ENCODE measurements around the gene CCL17.
"Not testable (repeated sequence)": the region's sequence is repeated elsewhere in the genome, so short reads cannot be mapped to it uniquely, and the experiment has no call there.

Gene CCL17

DNA sequence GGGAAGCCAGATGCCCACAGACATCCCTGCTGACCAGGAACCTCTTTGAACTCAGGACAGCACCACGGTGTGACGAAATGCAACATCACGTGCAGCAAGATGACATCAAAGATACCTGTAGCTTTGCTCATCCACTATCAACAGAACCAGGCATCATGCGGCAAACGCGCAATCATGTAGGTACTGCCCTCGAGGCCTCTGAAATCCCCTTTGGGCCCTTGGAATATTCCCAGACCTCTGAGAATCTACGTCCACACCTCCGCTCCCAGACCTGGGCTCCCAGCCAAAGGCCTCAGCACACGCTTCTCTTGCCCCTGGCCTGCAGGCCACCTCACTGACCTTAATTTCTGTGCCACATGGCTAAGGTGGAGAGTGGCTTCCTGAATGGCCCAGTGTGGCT, 25.0 kb upstream of the CCL17 start:
- no peak for DNase-seq

DNA sequence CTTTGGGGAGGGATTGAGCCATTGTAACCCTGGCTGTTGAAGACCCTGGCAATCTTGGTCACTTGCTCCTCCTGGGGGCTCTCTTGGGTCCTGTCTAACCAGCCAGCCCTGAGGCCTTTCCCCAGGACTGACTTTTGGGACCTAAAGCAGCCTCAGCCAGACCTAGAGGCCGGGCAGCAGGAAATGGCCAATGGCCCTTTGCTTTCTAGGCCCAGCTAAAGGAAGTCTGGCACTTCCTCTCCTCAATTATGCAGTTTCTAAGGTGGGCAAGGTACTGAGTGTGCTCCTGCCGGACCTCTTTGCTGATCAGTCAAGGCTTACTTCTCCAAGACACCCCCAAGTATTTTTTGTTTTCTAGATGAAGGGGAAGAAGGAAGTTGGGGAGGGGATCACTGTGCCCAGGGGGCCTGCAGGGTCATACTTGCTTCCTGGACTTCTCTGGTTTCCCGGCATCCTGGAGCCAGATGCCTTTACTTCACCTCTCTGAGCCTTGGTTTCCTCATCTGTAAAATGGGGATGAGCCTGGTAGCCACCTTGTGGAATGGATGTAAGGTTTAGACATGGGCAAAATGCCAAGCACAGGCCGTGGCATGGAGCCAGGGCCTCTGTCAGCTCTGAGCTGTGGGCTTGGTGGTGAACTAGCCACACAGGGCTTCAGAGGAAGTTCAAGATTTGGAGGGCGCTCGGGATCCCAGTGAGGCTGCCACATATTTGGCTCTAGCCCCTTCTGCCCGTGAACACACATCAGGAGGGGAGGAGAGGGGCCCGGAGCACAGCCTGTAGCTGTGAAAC, 23.7 kb upstream of the CCL17 start:
- DNase-seq = no peak

DNA sequence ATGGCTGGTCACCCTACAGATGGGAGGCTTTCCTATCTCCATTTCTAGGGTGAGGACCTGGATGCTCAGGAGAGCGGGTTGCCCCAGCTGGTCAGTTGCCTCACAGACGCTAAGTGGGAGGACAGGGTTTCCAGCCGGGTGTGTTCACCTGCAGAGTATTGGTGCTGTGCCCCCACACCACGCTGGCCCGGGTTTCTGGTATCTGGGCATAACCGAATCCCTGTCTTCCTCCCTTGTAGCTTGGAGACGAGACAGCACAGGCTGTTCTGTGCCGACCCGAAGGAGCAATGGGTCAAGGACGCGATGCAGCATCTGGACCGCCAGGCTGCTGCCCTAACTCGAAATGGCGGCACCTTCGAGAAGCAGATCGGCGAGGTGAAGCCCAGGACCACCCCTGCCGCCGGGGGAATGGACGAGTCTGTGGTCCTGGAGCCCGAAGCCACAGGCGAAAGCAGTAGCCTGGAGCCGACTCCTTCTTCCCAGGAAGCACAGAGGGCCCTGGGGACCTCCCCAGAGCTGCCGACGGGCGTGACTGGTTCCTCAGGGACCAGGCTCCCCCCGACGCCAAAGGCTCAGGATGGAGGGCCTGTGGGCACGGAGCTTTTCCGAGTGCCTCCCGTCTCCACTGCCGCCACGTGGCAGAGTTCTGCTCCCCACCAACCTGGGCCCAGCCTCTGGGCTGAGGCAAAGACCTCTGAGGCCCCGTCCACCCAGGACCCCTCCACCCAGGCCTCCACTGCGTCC, 22.6 kb upstream of the CCL17 start:
- DNase-seq = no peak

DNA sequence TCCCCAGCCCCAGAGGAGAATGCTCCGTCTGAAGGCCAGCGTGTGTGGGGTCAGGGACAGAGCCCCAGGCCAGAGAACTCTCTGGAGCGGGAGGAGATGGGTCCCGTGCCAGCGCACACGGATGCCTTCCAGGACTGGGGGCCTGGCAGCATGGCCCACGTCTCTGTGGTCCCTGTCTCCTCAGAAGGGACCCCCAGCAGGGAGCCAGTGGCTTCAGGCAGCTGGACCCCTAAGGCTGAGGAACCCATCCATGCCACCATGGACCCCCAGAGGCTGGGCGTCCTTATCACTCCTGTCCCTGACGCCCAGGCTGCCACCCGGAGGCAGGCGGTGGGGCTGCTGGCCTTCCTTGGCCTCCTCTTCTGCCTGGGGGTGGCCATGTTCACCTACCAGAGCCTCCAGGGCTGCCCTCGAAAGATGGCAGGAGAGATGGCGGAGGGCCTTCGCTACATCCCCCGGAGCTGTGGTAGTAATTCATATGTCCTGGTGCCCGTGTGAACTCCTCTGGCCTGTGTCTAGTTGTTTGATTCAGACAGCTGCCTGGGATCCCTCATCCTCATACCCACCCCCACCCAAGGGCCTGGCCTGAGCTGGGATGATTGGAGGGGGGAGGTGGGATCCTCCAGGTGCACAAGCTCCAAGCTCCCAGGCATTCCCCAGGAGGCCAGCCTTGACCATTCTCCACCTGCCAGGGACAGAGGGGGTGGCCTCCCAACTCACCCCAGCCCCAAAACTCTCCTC, 21.9 kb upstream of the CCL17 start:
- DNase-seq = no peak

DNA sequence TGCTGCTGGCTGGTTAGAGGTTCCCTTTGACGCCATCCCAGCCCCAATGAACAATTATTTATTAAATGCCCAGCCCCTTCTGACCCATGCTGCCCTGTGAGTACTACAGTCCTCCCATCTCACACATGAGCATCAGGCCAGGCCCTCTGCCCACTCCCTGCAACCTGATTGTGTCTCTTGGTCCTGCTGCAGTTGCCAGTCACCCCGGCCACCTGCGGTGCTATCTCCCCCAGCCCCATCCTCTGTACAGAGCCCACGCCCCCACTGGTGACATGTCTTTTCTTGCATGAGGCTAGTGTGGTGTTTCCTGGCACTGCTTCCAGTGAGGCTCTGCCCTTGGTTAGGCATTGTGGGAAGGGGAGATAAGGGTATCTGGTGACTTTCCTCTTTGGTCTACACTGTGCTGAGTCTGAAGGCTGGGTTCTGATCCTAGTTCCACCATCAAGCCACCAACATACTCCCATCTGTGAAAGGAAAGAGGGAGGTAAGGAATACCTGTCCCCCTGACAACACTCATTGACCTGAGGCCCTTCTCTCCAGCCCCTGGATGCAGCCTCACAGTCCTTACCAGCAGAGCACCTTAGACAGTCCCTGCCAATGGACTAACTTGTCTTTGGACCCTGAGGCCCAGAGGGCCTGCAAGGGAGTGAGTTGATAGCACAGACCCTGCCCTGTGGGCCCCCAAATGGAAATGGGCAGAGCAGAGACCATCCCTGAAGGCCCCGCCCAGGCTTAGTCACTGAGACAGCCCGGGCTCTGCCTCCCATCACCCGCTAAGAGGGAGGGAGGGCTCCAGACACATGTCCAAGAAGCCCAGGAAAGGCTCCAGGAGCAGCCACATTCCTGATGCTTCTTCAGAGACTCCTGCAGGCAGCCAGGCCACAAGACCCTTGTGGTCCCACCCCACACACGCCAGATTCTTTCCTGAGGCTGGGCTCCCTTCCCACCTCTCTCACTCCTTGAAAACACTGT, 21.0 kb upstream of the CCL17 start:
- no peak for DNase-seq

DNA sequence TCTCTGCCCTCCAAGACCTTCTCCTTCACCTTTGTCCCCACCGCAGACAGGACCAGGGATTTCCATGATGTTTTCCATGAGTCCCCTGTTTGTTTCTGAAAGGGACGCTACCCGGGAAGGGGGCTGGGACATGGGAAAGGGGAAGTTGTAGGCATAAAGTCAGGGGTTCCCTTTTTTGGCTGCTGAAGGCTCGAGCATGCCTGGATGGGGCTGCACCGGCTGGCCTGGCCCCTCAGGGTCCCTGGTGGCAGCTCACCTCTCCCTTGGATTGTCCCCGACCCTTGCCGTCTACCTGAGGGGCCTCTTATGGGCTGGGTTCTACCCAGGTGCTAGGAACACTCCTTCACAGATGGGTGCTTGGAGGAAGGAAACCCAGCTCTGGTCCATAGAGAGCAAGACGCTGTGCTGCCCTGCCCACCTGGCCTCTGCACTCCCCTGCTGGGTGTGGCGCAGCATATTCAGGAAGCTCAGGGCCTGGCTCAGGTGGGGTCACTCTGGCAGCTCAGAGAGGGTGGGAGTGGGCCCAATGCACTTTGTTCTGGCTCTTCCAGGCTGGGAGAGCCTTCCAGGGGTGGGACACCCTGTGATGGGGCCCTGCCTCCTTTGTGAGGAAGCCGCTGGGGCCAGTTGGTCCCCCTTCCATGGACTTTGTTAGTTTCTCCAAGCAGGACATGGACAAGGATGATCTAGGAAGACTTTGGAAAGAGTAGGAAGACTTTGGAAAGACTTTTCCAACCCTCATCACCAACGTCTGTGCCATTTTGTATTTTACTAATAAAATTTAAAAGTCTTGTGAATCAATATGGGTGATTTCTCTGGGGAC, 20.1 kb upstream of the CCL17 start:
- DNase-seq = no peak

DNA sequence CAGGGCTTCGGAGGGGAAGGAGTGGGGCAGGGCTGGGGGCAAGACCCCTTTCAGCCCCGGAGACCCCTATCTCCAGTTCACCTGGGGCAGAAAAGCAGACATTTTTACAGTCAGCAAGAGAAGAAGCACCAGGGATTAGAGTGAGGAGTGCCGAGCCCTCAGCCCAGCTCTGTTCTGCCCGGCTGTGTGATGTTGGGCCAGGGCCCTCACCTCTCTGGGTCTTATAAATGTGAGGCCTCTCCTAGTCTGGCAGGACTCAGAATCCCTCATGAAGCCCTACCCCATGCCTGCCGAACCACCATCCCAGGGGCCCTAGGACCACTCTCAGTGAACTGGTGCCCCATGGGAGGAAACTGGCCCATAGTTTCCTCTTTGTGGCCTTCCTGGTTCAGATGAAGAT, 19.5 kb upstream of the CCL17 start:
- DNase-seq = no peak

DNA sequence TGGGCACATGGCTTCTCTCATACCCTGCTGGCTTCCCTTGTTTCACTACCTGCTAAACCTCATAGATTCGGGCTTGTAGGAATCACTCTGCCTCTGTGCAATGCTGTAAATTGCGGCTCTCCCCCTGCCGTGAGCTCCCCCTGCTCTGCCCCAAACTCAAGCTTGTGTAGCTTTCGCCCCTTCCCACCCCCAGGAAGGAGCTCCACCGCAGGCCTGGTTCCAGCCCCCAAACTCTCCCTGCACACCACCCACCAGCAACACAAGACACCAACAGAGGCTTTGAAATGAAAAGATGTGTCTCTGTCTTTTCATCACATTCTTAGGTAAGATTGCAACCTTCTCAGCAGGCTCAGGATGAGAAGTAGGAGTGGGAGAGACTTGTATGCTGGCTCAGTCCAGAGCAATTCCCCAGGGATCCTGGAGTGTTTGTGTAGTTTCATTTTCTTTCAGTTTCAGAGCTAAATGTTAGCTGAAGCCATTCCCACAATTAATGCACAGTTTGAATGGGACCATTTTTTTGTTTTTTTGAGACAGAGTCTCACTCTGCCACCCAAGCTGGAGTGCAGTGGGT, 18.1 kb upstream of the CCL17 start:
- DNase-seq = no peak

DNA sequence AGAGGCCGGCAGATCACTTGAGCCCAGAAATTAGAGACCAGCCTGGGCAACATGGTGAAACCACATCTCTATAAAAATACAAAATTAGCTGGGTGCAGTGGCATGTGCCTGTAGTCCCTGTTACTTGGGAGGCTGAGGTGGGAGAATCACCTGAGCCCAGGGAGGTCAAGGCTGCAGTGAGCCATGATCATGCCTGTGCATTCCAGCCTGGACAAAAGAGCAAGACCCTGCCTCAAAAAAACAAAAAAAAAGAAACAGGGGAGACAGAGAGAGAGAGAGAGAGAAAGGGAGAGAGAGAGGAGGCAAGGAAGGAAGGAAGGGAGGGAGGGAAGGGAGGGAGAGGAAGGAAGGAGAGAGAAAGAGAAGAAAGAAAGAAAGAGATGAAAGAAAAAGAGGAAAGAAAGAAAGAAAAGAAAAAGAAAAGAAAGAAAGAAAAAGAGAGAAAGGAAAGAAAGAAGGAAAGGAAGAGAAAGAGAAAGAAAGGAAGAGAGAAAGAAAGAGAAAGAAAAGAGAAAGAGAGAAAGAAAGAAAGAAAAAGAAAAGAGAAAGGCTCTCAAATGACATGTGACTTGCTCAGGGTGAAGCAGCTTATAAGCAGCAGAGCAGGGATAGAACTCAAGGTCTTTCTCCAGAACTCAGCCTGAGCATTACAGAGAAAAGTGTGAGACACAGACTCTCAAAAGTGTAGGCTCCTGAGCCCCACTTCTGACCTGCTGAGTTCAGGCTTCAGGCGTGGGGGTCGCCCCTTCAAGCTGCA, 16.8 kb upstream of the CCL17 start:
- no peak for DNase-seq

DNA sequence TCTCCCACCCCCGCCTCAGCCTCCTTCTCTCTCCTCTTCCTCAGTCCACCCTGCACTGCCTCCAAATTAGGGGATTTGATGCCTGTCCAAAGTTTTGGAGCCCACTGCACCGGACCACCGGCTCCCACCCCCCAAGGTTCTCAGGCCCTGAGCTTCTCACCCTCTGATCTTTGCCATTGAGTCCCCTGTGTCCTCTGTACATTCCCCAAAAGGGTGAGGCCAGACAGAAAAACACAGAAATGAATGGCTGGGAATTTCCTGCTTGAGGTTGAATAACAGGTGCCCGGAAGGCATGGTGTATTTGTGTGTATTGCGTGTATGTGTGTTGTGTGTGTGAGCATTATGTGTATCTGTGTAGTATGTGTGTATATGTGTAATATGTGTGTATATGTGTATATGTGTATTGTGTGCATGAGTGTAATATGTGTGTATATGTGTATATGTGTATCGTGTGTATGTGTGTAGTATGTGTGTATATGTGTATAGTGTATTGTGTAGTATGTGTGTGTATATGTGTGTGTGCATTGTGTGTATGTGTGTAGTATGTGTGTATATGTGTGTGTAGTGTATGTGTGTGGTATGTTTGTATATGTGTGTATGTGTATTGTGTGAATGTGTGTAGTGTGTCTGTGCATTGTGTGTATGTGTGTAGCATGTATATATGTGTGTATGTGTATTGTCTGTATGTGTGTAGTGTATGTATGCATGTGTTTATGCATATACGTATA, 16.0 kb upstream of the CCL17 start:
- DNase-seq = no peak

DNA sequence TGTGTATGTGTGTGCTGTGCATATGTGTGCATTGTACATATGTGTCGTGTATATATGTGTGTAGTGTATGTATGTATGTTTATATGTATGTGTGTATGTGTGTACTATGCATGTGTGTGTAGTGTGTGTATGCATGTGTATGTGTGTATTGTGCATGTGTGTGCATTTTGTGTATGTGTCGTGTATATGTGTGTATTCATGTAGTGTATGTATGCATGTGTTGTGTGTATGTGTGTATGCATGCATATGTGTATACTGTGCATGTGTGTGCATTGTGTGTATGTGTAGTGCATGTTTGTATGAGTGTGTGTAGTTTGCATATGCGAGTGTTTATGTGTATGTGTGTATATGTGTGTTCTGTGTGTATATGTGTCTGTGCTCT, 15.5 kb upstream of the CCL17 start:
- DNase-seq = no peak

DNA sequence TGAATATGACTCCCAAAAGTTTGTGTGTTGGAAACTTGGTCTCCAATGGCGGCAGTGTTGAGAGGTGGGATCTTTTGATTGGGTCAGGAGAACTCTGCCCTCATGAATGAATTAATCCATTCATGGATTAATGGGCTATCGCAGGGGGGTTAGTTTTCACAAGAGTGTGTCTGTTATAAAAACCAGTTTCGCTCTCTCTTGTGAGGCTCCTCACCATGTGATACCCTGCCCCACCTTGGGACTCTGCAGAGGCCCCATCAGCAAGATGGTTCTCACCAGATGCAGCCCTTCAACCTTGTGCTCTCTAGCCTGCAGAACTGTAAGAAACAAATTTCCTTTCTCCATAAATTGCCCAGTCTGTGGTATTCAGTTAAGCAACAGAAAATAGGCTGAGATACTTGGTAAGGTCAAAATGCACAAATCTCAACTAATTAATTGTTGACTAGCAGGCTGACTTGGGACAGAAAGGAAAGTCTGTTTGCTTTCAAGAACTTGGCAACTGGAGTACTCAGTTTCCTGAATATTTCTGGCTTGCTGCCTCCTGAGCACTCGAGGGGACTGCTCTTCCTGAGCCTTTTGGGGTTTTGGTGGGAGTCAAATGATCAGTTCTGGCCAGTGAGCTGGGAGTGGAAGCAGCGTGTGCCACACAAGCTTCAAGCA, 13.8 kb upstream of the CCL17 start:
- DNase-seq = no peak

DNA sequence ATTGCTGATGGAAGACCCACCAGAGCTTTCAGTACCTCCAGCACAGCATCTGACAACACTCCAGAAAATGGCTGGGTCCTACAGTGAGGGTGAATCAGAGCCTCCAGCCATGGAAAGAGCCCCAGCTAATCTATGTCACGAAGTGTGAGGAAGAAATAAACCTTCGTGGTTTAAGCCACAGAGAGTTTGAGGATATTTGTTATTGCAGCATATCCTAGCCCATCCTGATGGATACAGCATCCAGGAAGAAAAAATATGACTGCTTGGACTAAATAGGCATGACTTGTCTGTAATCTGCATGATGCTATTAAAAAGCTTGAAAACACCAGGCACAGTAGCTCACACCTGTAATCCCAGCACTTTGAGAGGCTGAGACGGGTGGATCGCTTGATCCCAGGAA, 13.3 kb upstream of the CCL17 start:
- DNase-seq = no peak

DNA sequence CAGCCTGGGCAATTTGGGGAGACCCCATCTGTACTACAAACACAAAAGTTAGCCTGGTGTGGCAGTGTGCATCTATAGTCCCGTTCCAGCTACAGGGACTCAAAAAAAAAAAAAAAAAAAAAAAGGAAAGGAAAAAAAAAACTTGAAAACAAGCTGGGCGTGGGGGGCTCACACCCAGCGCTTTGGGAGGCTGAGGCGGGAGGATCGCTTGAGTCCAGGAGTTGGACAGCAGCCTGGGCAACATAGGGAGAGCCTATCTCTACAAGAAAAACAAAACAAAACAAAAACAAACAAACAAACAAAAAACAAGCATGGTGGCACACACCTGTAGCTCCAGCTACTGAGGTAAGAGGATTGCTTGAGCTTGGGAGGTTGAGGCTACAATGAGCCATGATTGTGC, 12.9 kb upstream of the CCL17 start:
- no peak for DNase-seq

DNA sequence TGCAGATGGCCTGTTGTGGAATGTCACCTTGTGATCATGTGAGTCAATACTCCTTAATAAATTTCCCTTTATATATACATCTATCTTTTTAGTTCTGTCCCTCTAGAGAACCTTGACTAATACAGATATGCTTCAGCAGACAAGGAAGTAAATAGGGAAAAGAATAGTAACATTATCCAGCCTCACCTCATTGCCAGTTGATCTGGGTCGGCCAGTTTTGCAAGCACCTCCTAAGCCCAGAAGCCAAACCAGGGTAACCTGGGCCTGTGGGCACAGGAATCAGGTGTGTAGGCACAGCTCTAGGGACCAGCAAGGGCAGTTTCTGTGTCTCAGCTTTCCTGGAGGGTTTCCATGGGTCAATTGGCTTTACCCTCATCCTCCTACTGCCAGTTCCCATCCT, 11.9 kb upstream of the CCL17 start:
- DNase-seq = no peak

DNA sequence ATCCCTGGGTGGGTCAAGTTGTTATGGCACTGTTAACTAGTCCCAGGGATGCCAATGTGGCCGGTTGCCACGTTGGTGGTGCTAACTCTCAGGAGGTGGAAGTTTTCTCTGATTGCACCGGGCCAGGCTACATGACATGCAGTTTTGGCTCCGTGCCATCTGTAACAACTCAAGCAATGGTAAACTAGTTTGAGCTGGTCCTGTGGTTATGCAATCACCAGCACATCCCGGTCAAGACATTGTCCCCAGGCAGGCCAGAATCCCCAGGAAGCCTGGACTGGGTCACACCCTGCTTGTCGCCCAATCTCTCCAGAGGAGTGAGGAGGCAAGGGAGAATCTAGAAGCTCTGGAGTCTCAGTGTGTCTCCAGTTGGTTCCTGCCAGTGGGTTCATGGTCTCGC, 10.1 kb upstream of the CCL17 start:
- DNase-seq = no peak

DNA sequence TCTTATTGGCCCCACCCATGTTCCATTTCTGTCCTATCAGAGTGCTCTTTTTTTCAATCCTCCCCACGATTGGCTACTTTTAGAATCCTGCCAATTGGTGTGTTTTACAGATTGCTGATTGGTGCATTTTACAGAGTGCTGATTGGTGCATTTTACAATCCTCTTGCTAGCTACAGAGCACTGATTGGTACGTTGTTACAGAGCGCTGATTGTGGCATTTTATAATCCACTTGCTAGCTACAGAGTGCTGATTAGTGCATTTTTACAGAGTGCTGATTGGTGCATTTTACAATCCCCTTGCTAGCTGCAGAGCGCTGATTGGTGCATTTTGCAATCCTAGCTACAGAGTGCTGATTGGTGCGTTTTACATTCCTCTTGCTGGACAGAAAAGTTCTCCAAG, 9.5 kb upstream of the CCL17 start:
- DNase-seq = no peak

DNA sequence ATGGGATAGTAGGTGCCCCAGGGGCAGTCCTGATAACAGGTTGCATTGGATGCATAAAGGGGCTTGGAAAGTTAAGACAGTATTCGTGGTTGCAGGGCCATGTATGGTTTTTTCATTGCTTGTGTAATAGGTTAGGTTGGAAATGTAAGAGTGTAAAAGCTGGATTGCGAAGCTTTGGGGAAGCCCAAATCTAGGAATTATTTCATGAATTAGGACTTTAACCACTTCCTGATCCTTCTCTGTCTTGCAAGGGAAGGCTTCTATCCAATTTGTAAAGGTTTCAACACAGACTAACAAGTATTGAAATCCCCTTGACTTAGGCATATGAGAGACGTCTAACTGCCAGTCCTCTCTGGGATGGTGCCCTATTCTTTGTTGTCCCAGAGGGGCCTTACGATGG, 7.8 kb upstream of the CCL17 start:
- DNase-seq = no peak

DNA sequence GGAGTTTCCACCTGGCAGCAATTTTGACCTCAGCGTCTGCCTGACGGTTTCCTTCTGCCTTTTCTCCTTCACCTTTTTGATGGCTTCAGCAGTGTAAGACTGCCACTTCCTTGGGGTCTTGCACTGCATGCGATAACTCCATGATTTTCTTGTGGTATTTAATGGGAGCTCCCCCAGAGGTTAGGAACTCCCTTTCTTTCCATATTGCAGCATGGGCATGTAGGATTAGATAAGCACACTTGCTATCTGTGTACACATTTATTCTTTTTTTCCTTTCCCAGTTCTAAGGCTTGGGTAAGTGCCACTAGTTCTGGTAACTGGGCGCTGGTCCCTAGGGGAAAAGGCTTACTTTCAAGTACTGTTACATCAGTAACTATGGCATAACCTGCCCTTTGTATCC, 7.1 kb upstream of the CCL17 start:
- DNase-seq = not testable (repeated sequence)
